ENCODE data around the gene MVB12B. TPM values are rescaled to one million over a fixed set of nuclear protein-coding genes. Genes with fewer than 3 reads are reported as not detected.

The MVB12B gene
- total RNA-seq, 1 experiment from 2014 or later: 4.5 TPM

GRCh38 chr9:126486276-126486675, 159.6 kb downstream of the MVB12B start:
- BruUV-seq (replicated peaks): no TSS peak
- Mint-ChIP-seq H3K27ac (ENCODE audit: unreplicated experiment) (no peak overlapping the region), H3K4me1 (ENCODE audit: low read depth, unreplicated experiment) (no peaks in the 10 kb centered on the region), H3K27me3 (ENCODE audit: unreplicated experiment) (no peaks in the 10 kb centered on the region), H3K4me3 (ENCODE audit: low read depth, unreplicated experiment) (no peak overlapping the region), H3K9me3 (ENCODE audit: low read depth, unreplicated experiment) (no peaks in the 10 kb centered on the region), H3K36me3 (ENCODE audit: insufficient read depth, unreplicated experiment) (no peaks in the 10 kb centered on the region)
- CTCF ChIA-PET: no interaction called here
- no peak for DNase-seq
- TF ChIP-seq CTCF (IDR thresholded peaks at IDR 0.05; ENCODE audit: unreplicated experiment): no peak
- intact Hi-C loops (cut with micrococcal nuclease; ENCODE audit: unreplicated experiment): no loop called here

GRCh38 chr9:126487856-126488255, 161.2 kb downstream of the MVB12B start:
- BruUV-seq (replicated peaks): no TSS peak
- no peak overlapping the region for H3K27ac Mint-ChIP-seq (ENCODE audit: unreplicated experiment)
- TF ChIP-seq CTCF (IDR thresholded peaks at IDR 0.05; ENCODE audit: unreplicated experiment): no peak
- H3K9me3 Mint-ChIP-seq (ENCODE audit: low read depth, unreplicated experiment): no peaks in the 10 kb centered on the region
- no peaks in the 10 kb centered on the region for H3K36me3 Mint-ChIP-seq (ENCODE audit: insufficient read depth, unreplicated experiment)
- H3K4me1 Mint-ChIP-seq (ENCODE audit: low read depth, unreplicated experiment): no peaks in the 10 kb centered on the region
- CTCF ChIA-PET: no interaction called here
- intact Hi-C loops (cut with micrococcal nuclease; ENCODE audit: unreplicated experiment): no loop called here
- H3K4me3 Mint-ChIP-seq (ENCODE audit: low read depth, unreplicated experiment): no peak overlapping the region
- no peaks in the 10 kb centered on the region for H3K27me3 Mint-ChIP-seq (ENCODE audit: unreplicated experiment)
- no peak for DNase-seq

GRCh38 chr9:126488310-126488709, 161.7 kb downstream of the MVB12B start:
- no peaks in the 10 kb centered on the region for H3K9me3 Mint-ChIP-seq (ENCODE audit: low read depth, unreplicated experiment)
- no peak for TF ChIP-seq CTCF (IDR thresholded peaks at IDR 0.05; ENCODE audit: unreplicated experiment)
- no peak for DNase-seq
- H3K4me1 Mint-ChIP-seq (ENCODE audit: low read depth, unreplicated experiment): no peaks in the 10 kb centered on the region
- H3K27me3 Mint-ChIP-seq (ENCODE audit: unreplicated experiment): no peaks in the 10 kb centered on the region
- no peak overlapping the region for H3K4me3 Mint-ChIP-seq (ENCODE audit: low read depth, unreplicated experiment)
- no TSS peak for BruUV-seq (replicated peaks)
- H3K36me3 Mint-ChIP-seq (ENCODE audit: insufficient read depth, unreplicated experiment): no peaks in the 10 kb centered on the region
- no peak overlapping the region for H3K27ac Mint-ChIP-seq (ENCODE audit: unreplicated experiment)
- CTCF ChIA-PET: no interaction called here
- intact Hi-C loops (cut with micrococcal nuclease; ENCODE audit: unreplicated experiment): no loop called here

GRCh38 chr9:126488881-126489404, 162.3 kb downstream of the MVB12B start:
- TF ChIP-seq CTCF (IDR thresholded peaks at IDR 0.05; ENCODE audit: unreplicated experiment): no peak
- Mint-ChIP-seq H3K9me3 (ENCODE audit: low read depth, unreplicated experiment) (no peaks in the 10 kb centered on the region), H3K4me1 (ENCODE audit: low read depth, unreplicated experiment) (no peaks in the 10 kb centered on the region), H3K27me3 (ENCODE audit: unreplicated experiment) (no peaks in the 10 kb centered on the region), H3K36me3 (ENCODE audit: insufficient read depth, unreplicated experiment) (no peaks in the 10 kb centered on the region), H3K27ac (ENCODE audit: unreplicated experiment) (no peak overlapping the region), H3K4me3 (ENCODE audit: low read depth, unreplicated experiment) (no peak overlapping the region)
- CTCF ChIA-PET: no interaction called here
- intact Hi-C loops (cut with micrococcal nuclease; ENCODE audit: unreplicated experiment): no loop called here
- no TSS peak for BruUV-seq (replicated peaks)
- DNase-seq: no peak
